Body of pancreas (tissue), 4 donors: ENCODE results near the gene RPL4.
"Not testable (repeated sequence)": the region's sequence is repeated elsewhere in the genome, so short reads cannot be mapped to it uniquely, and the experiment has no call there.

Experiments
- POLR2A ChIP-seq, 3 donors: fragments of 450-650 bp; IDR thresholded peaks; one replicate each; pipeline ENCODE4 v1.6.1; 2016; ENCODE audit warnings: antibody characterized with exemption in 3 of 3, mild to moderate bottlenecking in 2 of 3
- TF ChIP-seq, protein P1 (sequence below), 7 experiments: fragments of 450-650 bp in 4 of 7; fragments of 200-600 bp in 3 of 7; sonication (generic) in 3 of 7; IDR thresholded peaks; one replicate each; pipeline ENCODE4 v1.5.1; 2016 to 2019; ENCODE audit warnings: antibody characterized with exemption in 7 of 7

GRCh38 chr15:66503041-66503648, 1.5 kb downstream of the RPL4 start:
- TF ChIP-seq, protein P1, sequence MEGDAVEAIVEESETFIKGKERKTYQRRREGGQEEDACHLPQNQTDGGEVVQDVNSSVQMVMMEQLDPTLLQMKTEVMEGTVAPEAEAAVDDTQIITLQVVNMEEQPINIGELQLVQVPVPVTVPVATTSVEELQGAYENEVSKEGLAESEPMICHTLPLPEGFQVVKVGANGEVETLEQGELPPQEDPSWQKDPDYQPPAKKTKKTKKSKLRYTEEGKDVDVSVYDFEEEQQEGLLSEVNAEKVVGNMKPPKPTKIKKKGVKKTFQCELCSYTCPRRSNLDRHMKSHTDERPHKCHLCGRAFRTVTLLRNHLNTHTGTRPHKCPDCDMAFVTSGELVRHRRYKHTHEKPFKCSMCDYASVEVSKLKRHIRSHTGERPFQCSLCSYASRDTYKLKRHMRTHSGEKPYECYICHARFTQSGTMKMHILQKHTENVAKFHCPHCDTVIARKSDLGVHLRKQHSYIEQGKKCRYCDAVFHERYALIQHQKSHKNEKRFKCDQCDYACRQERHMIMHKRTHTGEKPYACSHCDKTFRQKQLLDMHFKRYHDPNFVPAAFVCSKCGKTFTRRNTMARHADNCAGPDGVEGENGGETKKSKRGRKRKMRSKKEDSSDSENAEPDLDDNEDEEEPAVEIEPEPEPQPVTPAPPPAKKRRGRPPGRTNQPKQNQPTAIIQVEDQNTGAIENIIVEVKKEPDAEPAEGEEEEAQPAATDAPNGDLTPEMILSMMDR (IDR thresholded peaks at IDR 0.05), result not testable (repeated sequence)
- not testable (repeated sequence) for TF ChIP-seq POLR2A (IDR thresholded peaks at IDR 0.05)
